Dedifferentiated amniotic fluid mesenchymal stem cell (primary cell): Measurements from ENCODE around the gene EIF4E1B.

Source experiments
- DNase-seq: peaks from one replicate; pipeline ENCODE4 v3.0.0-alpha.2; 2016; ENCODE audit errors: extremely low spot score

EIF4E1B gene

DNA sequence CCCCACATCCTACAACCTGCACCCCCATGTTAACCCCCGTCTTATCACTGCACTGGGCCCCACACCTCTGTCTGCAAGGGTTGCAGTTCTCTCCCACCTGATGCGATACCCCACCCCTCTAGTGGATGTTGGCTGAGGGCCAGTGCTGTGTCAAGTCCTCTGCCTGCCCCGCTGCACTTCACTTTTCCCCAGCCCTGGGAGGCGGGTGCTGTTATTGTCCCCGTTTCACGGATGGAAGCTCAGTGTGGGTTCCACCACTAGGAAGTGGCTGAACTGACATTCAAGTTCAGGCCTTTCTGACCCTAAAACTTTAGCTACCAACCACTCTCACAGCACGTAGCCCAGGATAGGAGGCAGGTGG lies 3.6 kb upstream of the EIF4E1B start:
- no peak for DNase-seq

- DNase-seq, result no peak
These were observed 2.9 kb upstream of the EIF4E1B start for GRCh38 chr5:176627582-176627981.

- no peak for DNase-seq
These were observed 1.9 kb upstream of the EIF4E1B start for GRCh38 chr5:176628406-176629228.

GRCh38 chr5:176629317-176629852 lies 1.1 kb upstream of the EIF4E1B start:
- no peak for DNase-seq

GRCh38 chr5:176630681-176631222 lies 277 bp downstream of the EIF4E1B start:
- DNase-seq, result no peak

- no peak for DNase-seq
These were observed 1.1 kb downstream of the EIF4E1B start for GRCh38 chr5:176631383-176632200.

DNA sequence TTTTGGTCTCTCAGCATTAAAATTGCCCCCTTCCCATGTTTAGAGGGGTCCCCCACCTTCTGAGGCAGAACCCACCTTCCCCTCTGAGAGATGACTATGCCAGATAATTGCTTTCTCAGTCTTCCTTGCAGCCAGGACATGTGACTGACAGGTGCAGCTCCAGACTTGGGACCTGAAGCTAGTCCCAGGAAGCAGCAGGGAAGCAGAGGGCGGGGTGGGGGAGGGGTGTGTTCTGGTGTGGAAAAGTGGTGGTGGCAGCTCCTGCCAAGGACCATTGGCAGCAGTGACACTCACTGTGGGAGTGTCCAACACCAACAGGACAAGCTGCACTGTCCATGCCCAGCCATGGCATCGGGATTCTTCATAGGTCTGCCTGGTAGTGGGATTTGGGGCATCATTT lies 2.3 kb downstream of the EIF4E1B start:
- DNase-seq, result no peak

DNA sequence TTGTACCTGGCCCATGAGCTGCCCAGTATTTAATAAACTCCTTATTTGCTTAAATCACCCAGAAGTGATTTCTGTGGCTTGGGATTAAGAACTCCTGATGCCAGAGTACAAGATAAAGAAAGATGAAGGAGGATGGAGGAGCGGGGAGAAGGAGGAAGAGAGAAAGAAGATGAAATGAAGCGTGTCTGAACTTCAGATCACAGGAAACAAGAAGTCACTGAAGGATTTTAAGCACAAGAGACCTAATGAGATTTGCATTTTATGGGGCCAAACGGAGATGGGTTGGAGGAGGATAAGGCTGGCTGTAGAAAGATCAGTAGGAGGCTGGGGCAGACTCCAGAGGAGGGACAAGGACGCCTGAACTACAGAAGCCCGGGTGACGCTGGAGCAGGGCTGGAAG lies 3.1 kb downstream of the EIF4E1B start:
- DNase-seq, result no peak

DNA sequence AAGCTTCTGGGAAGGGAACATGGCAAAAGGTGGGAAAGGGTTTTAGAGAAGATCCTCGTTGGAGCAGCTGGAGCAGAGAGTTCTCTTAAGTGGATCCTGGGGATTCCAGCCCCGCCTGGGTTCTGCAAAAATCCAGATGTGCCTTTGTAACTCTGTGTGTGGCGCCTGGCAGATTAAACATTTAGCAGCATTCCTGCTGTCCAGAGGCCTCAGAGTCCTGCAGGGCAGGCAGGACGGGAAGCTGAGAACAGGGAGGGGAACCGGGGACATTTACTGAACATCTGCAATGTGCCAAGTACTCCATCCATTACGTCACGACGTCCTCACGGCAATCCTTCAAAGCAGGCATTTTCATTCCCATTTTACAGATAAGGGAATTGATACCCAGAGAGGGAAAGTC lies 6.0 kb downstream of the EIF4E1B start:
- no peak for DNase-seq

- no peak for DNase-seq
These were observed 7.1 kb downstream of the EIF4E1B start for GRCh38 chr5:176637556-176637955.

GRCh38 chr5:176638437-176638836 lies 8.0 kb downstream of the EIF4E1B start:
- no peak for DNase-seq

GRCh38 chr5:176639208-176639607 lies 8.7 kb downstream of the EIF4E1B start:
- DNase-seq, result no peak

DNA sequence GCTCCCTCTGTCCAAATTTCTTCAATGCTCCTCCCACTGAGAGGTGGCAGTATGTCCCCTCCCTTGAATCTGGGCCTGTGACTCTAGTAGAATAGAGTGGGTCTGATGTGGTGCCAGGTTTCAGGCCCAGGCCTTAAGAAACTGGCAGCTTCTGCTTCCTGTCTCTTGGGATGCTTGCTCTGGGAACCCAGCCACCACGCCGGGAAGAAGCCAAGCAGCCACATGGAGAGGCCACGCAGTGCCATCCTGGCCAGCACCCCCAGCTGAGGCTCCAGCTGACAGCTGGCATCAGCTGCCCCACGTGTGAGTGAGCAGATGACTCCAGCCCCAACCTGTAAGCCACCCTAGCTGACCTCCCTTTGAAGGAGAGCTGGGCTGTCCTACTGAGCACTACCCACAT lies 9.5 kb downstream of the EIF4E1B start:
- DNase-seq, result no peak

DNA sequence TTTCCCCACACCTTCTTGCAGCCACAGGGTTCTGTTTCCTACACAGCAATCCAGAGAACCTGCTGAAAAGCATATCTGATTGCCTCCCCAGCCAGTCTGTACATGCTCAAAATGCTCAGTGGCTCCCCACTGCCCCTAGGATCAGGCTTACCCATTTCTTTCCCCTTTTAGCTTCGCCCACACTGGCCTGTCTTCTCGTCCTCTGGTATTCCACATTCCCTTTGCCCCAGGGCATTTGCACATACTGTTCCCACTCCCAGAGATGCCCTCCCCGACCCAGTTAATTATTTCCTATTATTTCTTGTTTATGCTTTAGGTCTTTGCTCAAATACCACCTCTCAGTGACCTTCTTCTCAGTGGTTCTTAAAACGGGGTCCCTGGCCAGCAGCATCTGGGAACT lies 10.1 kb downstream of the EIF4E1B start:
- DNase-seq, result no peak

GRCh38 chr5:176642675-176643490 lies 12.4 kb downstream of the EIF4E1B start:
- DNase-seq, result no peak

- no peak for DNase-seq
These were observed 13.2 kb downstream of the EIF4E1B start for GRCh38 chr5:176643491-176644219.

DNA sequence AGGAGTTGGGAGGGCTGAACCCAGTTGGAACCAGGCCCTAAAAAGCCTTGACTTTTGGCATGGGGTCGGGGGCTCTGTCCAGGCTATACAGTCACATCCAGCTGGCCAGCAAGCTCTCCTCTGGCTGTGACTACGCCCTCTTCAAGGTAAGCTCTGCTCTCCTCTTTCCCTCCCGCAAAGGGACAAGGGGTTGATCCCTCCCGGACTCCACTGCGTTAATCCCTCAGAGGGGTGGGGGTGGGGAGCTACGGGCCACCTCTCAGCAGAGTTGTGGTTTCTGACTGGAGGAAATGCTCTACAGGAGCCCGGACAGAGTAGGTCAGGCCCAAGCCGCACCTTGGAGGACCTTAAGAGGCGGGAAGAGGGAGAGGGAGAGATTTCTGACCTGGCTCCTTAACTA lies 13.8 kb downstream of the EIF4E1B start:
- DNase-seq, result no peak

DNA sequence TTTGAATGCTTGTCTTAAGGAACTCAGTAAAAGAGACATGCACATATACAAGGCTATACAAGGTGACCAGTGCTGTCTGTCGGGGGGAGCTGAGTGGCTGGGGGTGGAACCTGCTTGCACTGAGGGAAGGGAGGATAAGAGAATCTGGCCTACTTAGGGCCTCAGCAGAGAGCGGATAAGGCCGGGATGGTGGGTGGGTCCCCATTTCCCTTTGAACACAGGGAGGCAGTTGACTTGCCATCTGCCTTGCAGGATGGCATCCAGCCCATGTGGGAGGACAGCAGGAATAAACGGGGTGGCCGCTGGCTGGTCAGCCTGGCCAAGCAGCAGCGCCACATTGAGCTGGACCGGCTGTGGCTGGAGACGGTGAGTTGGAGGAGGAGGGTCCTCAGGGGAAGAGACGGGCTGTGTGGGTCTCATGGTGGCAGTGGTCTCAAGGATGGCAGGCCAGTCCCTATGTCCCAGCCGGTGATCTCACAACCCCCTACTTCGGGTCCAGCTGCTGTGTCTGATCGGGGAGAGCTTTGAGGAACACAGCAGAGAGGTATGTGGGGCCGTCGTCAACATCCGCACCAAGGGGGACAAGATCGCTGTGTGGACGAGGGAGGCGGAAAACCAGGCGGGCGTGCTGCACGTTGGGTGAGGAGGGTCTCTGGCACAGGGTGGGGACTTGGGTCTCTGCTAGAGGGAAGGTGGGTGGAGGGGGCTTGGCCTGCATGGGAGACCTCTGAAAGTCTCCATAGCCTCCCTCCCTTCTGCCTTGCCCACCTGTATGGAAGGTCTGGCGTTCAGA lies 14.6 kb downstream of the EIF4E1B start:
- no peak for DNase-seq

DNA sequence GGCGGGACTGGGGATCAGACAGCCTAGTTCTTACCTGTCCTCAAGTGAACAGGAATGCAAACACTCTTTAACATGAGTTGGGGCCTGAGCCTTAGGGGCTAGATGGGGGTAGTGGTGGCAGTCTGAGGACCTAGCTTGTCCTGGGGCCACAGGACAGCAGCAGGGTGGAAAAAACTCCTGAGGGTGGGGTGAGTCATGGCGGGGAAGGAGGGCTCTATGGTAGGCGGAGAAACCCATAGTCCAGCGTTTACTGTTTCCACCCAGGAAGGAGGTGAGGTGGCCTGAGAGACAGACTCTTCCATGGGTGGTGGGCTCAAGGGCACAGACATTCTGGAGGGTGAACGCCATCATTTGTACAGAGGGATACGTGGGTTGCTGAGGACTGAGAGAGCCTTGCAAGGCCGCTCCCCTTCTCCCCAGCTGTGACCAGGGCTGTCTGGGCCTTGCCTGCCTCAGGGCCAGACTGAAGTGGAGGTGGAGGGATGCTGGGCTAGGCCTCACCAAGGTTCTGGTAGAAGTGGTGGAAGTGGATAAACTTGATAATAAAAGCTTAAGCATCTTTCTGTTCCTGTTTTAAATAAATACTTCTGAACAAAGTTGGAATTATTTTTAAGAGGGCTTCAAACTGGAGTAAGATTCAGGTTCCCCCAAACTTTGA lies 15.7 kb downstream of the EIF4E1B start:
- DNase-seq, result no peak

DNA sequence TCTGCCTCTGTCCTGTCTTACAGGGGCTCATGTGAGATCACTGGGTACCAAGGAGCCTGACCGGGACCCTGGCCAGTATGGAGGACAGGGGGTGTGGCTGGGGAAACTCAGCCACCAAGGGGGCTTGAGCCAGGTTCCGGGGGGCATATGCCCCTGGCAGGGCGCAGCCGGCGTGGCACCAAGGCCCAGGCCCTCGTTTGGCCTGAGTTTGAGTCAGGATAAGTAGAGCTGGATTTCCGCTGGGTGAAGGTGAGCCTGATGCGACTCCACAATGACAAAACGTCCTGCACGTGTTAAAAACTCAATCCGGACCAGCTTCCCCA lies 16.2 kb downstream of the EIF4E1B start:
- no peak for DNase-seq
